WTC11 (cell line): Measurements from ENCODE around the gene ZSCAN18. TPM values are rescaled to one million over a fixed set of nuclear protein-coding genes. Genes with fewer than 3 reads are reported as not detected.

ENCODE experiments used
- ATAC-seq: fragments of 200-7000 bp; cut with Tn5 transposase; 2 replicates; pipeline ENCODE4 v1.10.0; 2021; ENCODE audit warnings: mild to moderate bottlenecking, moderate library complexity
- CTCF ChIA-PET: fragments of 300-600 bp; sonication (Branson Sonifier 250); formaldehyde crosslinking; loops from one replicate; lab custom pipeline; 2021; ENCODE audit warnings: antibody characterized with exemption; lab: Charles Lee
- POLR2A ChIA-PET: fragments of 350-600 bp; sonication (Branson Sonifier 250); formaldehyde crosslinking; loops from one replicate; lab custom pipeline; 2021; ENCODE audit warnings: antibody characterized with exemption; lab: Charles Lee
- DNase-seq: peaks from one replicate; pipeline ENCODE4 v3.0.0; 2021; ENCODE audit warnings: low spot score
- H3K27ac Mint-ChIP-seq: 2 replicates; pipeline ENCODE4 v1.8.0; 2021; ENCODE audit warnings: mixed read lengths
- H3K27me3 Mint-ChIP-seq: 2 replicates; pipeline ENCODE4 v1.8.0; 2021; ENCODE audit warnings: low read depth, mild to moderate bottlenecking, moderate library complexity, mixed read lengths
- H3K36me3 Mint-ChIP-seq: 2 replicates; pipeline ENCODE4 v1.8.0; 2021; ENCODE audit warnings: mixed read lengths
- H3K4me1 Mint-ChIP-seq: 2 replicates; pipeline ENCODE4 v1.8.0; 2022; ENCODE audit warnings: mixed read lengths
- H3K4me3 Mint-ChIP-seq: 2 replicates; pipeline ENCODE4 v1.8.0; 2021; ENCODE audit warnings: mild to moderate bottlenecking, moderate library complexity, mixed read lengths
- H3K9me3 Mint-ChIP-seq: 2 replicates; pipeline ENCODE4 v1.8.0; 2021; ENCODE audit warnings: mixed read lengths
- ARID4B ChIP-seq: sonication (generic); formaldehyde crosslinking; IDR thresholded peaks from 2 replicates; pipeline ENCODE4 v1.8.0; 2023; ENCODE audit warnings: missing genetic modification reagents, mild to moderate bottlenecking, borderline replicate concordance
- ATF6 ChIP-seq: sonication (generic); formaldehyde crosslinking; IDR thresholded peaks from 2 replicates; pipeline ENCODE4 v1.8.1; 2023; ENCODE audit warnings: mild to moderate bottlenecking, missing genetic modification reagents
- NFATC4 ChIP-seq: fragments of 250-450 bp; sonication (Bioruptor Pico); IDR thresholded peaks from 2 replicates; pipeline ENCODE4 v1.9.0; 2021; ENCODE audit warnings: mild to moderate bottlenecking
- SMAD3 ChIP-seq: sonication (generic); formaldehyde crosslinking; IDR thresholded peaks from 2 replicates; pipeline ENCODE4 v1.8.0; 2022; ENCODE audit warnings: missing genetic modification reagents, mild to moderate bottlenecking, borderline replicate concordance
- SOX15 ChIP-seq: fragments of 250-450 bp; sonication (Bioruptor Pico); IDR thresholded peaks from 2 replicates; pipeline ENCODE4 v1.9.0; 2021; ENCODE audit warnings: mild to moderate bottlenecking
- TP53 ChIP-seq: sonication (generic); formaldehyde crosslinking; IDR thresholded peaks from 2 replicates; pipeline ENCODE4 v1.8.1; 2023; ENCODE audit warnings: mild to moderate bottlenecking, missing genetic modification reagents
- ZNF219 ChIP-seq: sonication (generic); formaldehyde crosslinking; IDR thresholded peaks from 2 replicates; pipeline ENCODE4 v1.8.0; 2023; ENCODE audit warnings: missing genetic modification reagents, mild to moderate bottlenecking, borderline replicate concordance
- ZNF532 ChIP-seq: fragments of 250-450 bp; sonication (Bioruptor Pico); IDR thresholded peaks from 2 replicates; pipeline ENCODE4 v1.9.0; 2021; ENCODE audit warnings: mild to moderate bottlenecking, borderline replicate concordance
- total RNA-seq: library from RNA; stranded (reverse); gene quantifications from 3 replicates; pipeline ENCODE4 v1.2.3, GENCODE V29; 2021
- TF ChIP-seq, protein P1 (sequence below): sonication (generic); formaldehyde crosslinking; IDR thresholded peaks from 2 replicates; pipeline ENCODE4 v1.8.1; 2023; ENCODE audit warnings: mild to moderate bottlenecking, missing genetic modification reagents, borderline replicate concordance
- TF ChIP-seq, protein P2 (sequence below): sonication (generic); formaldehyde crosslinking; IDR thresholded peaks from 2 replicates; pipeline ENCODE4 v1.8.1; 2022; ENCODE audit warnings: missing genetic modification reagents, borderline replicate concordance

The ZSCAN18 gene
- total RNA-seq, 1 experiment from 2014 or later = 55.9 TPM

DNA sequence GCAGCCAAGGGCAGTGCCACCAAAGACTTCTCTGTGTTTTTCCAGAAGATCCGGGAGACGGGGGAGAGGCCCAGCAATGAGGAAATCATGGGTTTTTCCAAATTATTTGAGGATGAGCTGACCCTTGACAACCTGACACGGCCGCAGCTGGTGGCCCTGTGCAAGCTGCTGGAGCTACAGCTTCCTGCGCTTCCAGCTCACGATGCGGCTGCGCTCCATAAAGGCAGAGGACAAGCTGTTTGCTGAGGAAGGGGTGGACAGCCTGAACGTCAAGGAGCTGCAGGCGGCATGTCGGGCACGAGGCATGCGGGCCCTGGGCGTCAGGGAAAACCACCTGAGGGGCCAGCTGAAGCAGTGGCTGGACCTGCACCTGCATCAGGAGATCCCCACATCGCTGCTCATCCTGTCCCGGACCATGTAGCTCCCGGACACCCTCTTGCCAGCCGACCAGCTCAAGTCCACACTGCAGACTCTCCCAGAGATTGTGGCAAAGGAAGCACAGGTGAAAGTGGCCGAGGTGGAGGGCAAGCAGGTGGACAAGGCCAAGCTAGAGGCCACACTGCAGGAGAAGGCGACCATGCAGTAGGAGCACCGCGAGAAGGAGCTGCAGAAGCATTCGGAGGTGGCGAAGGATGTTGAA, 52.5 kb downstream of the ZSCAN18 start:
- Mint-ChIP-seq H3K36me3 (peaks cover 29% of the 10 kb centered on the region), H3K9me3 (peaks cover 43% of the 10 kb centered on the region), H3K4me3 (no peak overlapping the region), H3K4me1 (peaks cover 7% of the 10 kb centered on the region), H3K27ac (no peak overlapping the region), H3K27me3 (peaks cover 72% of the 10 kb centered on the region)
- DNase-seq (no peak), ATAC-seq (no peak)
- TF ChIP-seq, protein P1, sequence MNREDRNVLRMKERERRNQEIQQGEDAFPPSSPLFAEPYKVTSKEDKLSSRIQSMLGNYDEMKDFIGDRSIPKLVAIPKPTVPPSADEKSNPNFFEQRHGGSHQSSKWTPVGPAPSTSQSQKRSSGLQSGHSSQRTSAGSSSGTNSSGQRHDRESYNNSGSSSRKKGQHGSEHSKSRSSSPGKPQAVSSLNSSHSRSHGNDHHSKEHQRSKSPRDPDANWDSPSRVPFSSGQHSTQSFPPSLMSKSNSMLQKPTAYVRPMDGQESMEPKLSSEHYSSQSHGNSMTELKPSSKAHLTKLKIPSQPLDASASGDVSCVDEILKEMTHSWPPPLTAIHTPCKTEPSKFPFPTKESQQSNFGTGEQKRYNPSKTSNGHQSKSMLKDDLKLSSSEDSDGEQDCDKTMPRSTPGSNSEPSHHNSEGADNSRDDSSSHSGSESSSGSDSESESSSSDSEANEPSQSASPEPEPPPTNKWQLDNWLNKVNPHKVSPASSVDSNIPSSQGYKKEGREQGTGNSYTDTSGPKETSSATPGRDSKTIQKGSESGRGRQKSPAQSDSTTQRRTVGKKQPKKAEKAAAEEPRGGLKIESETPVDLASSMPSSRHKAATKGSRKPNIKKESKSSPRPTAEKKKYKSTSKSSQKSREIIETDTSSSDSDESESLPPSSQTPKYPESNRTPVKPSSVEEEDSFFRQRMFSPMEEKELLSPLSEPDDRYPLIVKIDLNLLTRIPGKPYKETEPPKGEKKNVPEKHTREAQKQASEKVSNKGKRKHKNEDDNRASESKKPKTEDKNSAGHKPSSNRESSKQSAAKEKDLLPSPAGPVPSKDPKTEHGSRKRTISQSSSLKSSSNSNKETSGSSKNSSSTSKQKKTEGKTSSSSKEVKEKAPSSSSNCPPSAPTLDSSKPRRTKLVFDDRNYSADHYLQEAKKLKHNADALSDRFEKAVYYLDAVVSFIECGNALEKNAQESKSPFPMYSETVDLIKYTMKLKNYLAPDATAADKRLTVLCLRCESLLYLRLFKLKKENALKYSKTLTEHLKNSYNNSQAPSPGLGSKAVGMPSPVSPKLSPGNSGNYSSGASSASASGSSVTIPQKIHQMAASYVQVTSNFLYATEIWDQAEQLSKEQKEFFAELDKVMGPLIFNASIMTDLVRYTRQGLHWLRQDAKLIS = no peak
- TF ChIP-seq SMAD3 (no peak), ZNF532 (CRISPR knock-in tag) (no peak), NFATC4 (CRISPR knock-in tag) (no peak), SOX15 (CRISPR knock-in tag) (no peak), TP53 (CRISPR knock-in tag) (no peak), ARID4B (no peak), ZNF219 (no peak), ATF6 (CRISPR knock-in tag) (no peak)
- TF ChIP-seq, protein P2, sequence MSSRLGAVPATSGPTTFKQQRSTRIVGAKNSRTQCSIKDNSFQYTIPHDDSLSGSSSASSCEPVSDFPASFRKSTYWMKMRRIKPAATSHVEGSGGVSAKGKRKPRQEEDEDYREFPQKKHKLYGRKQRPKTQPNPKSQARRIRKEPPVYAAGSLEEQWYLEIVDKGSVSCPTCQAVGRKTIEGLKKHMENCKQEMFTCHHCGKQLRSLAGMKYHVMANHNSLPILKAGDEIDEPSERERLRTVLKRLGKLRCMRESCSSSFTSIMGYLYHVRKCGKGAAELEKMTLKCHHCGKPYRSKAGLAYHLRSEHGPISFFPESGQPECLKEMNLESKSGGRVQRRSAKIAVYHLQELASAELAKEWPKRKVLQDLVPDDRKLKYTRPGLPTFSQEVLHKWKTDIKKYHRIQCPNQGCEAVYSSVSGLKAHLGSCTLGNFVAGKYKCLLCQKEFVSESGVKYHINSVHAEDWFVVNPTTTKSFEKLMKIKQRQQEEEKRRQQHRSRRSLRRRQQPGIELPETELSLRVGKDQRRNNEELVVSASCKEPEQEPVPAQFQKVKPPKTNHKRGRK (CRISPR knock-in tag) = no peak
- ChIA-PET POLR2A (interaction anchor here (1.4 kb wide), 1 partner anchor 230 kb away, joined by 3 read pairs; the partner anchor contains the start of gene ZNF552), CTCF (interaction anchor here (0.9 to 5.9 kb wide), 3 partner anchors 9 to 23 kb away, joined by 3 to 48 read pairs (median 5); partner anchors contain the start of gene ZNF135)
